HepG2 (cell line): ENCODE measurements around the gene RNF40. TPM values are rescaled to one million over a fixed set of nuclear protein-coding genes. Genes with fewer than 3 reads are reported as not detected.
A peak's percentile ranks its signal among the peaks of the same experiment; 100 is the strongest.

Experiments used
- ATAC-seq: fragments of 200-7000 bp; cut with Tn5 transposase; 3 replicates; pipeline ENCODE4 v1.9.1; 2020; ENCODE audit warnings: mild to moderate bottlenecking, moderate library complexity
- BruUV-seq: library from RNA; stranded (reverse); fragments of 400-500 nt; replicated peaks from 2 replicates; lab custom pipeline; 2021; lab: Mats Ljungman, UMichigan
- CTCF ChIA-PET: fragments of 300-600 bp; formaldehyde crosslinking; extraction: SDS; loops from one replicate; lab custom pipeline; 2021; ENCODE audit warnings: low total read pairs, inconsistent platforms, low intra/inter-chr PET ratio; lab: Yijun Ruan, JAX
- POLR2A ChIA-PET: fragments of 350-600 bp; sonication (Branson Sonifier 250); formaldehyde crosslinking; loops from one replicate; lab custom pipeline; 2020; ENCODE audit warnings: antibody characterized with exemption, inconsistent platforms; lab: Yijun Ruan, JAX
- DNase-seq: peaks from one replicate; pipeline ENCODE4 v3.0.0-alpha.2; 2015; ENCODE audit warnings: low spot score
- FAIRE-seq: peaks from 3 replicates; lab custom pipeline; 2011; peaks lifted over from hg19 to GRCh38; lab: Jason Lieb, UNC
- H2AFZ ChIP-seq: one replicate; pipeline ENCODE4 v1.6.1; 2011; ENCODE audit warnings: low read length, inconsistent platforms
- H3K27ac ChIP-seq: fragments of 300-600 bp; 3 replicates; pipeline ENCODE4 v1.8.0; 2011; ENCODE audit warnings: mixed run types, mild to moderate bottlenecking, mixed read lengths, low read length, inconsistent platforms; ENCODE audit not compliant: insufficient read depth; ENCODE audit errors: extremely low read length
- H3K27me3 ChIP-seq, 2 experiments: fragments of 200-600 bp in 1 of 2; 2 replicates in 1 of 2; 3 replicates in 1 of 2; pipeline versions ENCODE4 v1.6.0 to v1.8.0; 2011; ENCODE audit warnings: low read length in 2 of 2, mild to moderate bottlenecking in 2 of 2, moderate library complexity in 2 of 2, inconsistent platforms in 1 of 2; ENCODE audit not compliant: insufficient read depth in 2 of 2, control insufficient read depth in 1 of 2
- H3K36me3 ChIP-seq, 2 experiments: fragments of 200-600 bp in 1 of 2; replicated peaks in 1 of 2; 2 replicates in 1 of 2; 3 replicates in 1 of 2; pipeline versions ENCODE4 v1.5.1 to v1.8.0; 2011; ENCODE audit warnings: low read length in 2 of 2, inconsistent platforms in 1 of 2; ENCODE audit not compliant: insufficient read depth in 2 of 2, control insufficient read depth in 1 of 2
- H3K4me1 ChIP-seq: 2 replicates; pipeline ENCODE4 v1.5.1; 2012; ENCODE audit warnings: low read length, inconsistent platforms; ENCODE audit not compliant: insufficient read depth
- H3K4me2 ChIP-seq: 2 replicates; pipeline ENCODE4 v1.6.0; 2011; ENCODE audit warnings: low read depth, low read length, inconsistent platforms
- H3K4me3 ChIP-seq, 3 experiments: fragments of 200-600 bp in 1 of 3; sonication (generic), shearing (Covaris generic) in 1 of 3; replicated peaks in 1 of 3; 2 replicates each; pipeline ENCODE4 v1.5.1; 2011 to 2016; ENCODE audit warnings: low read length in 3 of 3, inconsistent platforms in 2 of 3, low read depth in 2 of 3, mild to moderate bottlenecking in 2 of 3, control low read depth in 1 of 3, mixed read lengths in 1 of 3; ENCODE audit not compliant: insufficient read depth in 1 of 3
- H3K79me2 ChIP-seq: one replicate; pipeline ENCODE4 v1.6.1; 2011; ENCODE audit warnings: low read length, inconsistent platforms; ENCODE audit not compliant: insufficient read depth
- H3K9ac ChIP-seq: 2 replicates; pipeline ENCODE4 v1.6.0; 2011; ENCODE audit warnings: mild to moderate bottlenecking, low read depth, low read length, inconsistent platforms; ENCODE audit not compliant: insufficient read depth
- H3K9me3 ChIP-seq: 2 replicates; pipeline ENCODE4 v1.5.1; 2012; ENCODE audit warnings: mild to moderate bottlenecking, low read length
- H4K20me1 ChIP-seq: 2 replicates; pipeline ENCODE4 v1.6.0; 2011; ENCODE audit warnings: inconsistent platforms, mild to moderate bottlenecking, low read length, moderate library complexity; ENCODE audit not compliant: insufficient read depth
- ARNT2 ChIP-seq: sonication (generic); formaldehyde crosslinking; IDR thresholded peaks from 2 replicates; pipeline ENCODE4 v1.8.0; 2022; ENCODE audit warnings: mild to moderate bottlenecking, low read depth, missing genetic modification reagents, moderate library complexity
- MAF1 ChIP-seq: sonication (generic); formaldehyde crosslinking; IDR thresholded peaks from 2 replicates; pipeline ENCODE4 v1.5.0; 2020; ENCODE audit warnings: missing genetic modification reagents, borderline replicate concordance
- POLR2A ChIP-seq, 2 experiments: IDR thresholded peaks; 2 replicates each; pipeline ENCODE4 v1.6.1; 2011; ENCODE audit warnings: low read depth in 2 of 2, low read length in 2 of 2, mild to moderate bottlenecking in 1 of 2, moderate library complexity in 1 of 2; ENCODE audit not compliant: insufficient read depth in 1 of 2
- RFXANK ChIP-seq: IDR thresholded peaks from 2 replicates; pipeline ENCODE4 v1.6.1; 2016
- SIN3B ChIP-seq: fragments of 150-350 bp; IDR thresholded peaks from 2 replicates; pipeline ENCODE4 v1.6.1; 2014; ENCODE audit warnings: low read length
- SMAD3 ChIP-seq: sonication (generic); formaldehyde crosslinking; IDR thresholded peaks from 2 replicates; pipeline ENCODE4 v1.4.0; 2020; ENCODE audit warnings: missing genetic modification reagents
- SSRP1 ChIP-seq: IDR thresholded peaks from 2 replicates; pipeline ENCODE4 v1.6.1; 2016; ENCODE audit warnings: control low read depth
- TBP ChIP-seq: sonication (generic); formaldehyde crosslinking; IDR thresholded peaks from 2 replicates; pipeline ENCODE4 v1.5.0; 2020; ENCODE audit warnings: missing genetic modification reagents
- U2AF1 ChIP-seq: fragments of 200-400 bp; formaldehyde crosslinking; optimal IDR thresholded peaks from 2 replicates; pipeline ENCODE3; 2017; ENCODE audit warnings: mild to moderate bottlenecking, low read depth, low read length
- UBTF ChIP-seq: sonication (generic); formaldehyde crosslinking; IDR thresholded peaks from 2 replicates; pipeline ENCODE4 v1.4.0; 2020; ENCODE audit warnings: mild to moderate bottlenecking, missing genetic modification reagents
- ZBTB8A ChIP-seq: sonication (generic); formaldehyde crosslinking; IDR thresholded peaks from 2 replicates; pipeline ENCODE4 v1.4.0; 2020; ENCODE audit warnings: mild to moderate bottlenecking, low read depth, missing genetic modification reagents, borderline replicate concordance
- ZKSCAN8 ChIP-seq: IDR thresholded peaks from 2 replicates; pipeline ENCODE4 v1.6.1; 2016; ENCODE audit warnings: borderline replicate concordance, missing genetic modification reagents, missing compliant biosample characterization
- ZNF430 ChIP-seq: sonication (generic); formaldehyde crosslinking; IDR thresholded peaks from 2 replicates; pipeline ENCODE4 v1.9.0; 2021; ENCODE audit warnings: mild to moderate bottlenecking, missing genetic modification reagents
- ZNF558 ChIP-seq: sonication (generic); formaldehyde crosslinking; IDR thresholded peaks from 2 replicates; pipeline ENCODE4 v1.9.0; 2022; ENCODE audit warnings: mild to moderate bottlenecking, missing genetic modification reagents, borderline replicate concordance
- ZNF629 ChIP-seq: sonication (generic); formaldehyde crosslinking; conservative IDR thresholded peaks from 2 replicates; pipeline ENCODE4 v1.5.0; 2020; ENCODE audit warnings: missing genetic modification reagents
- ZNF646 ChIP-seq: sonication (generic); formaldehyde crosslinking; IDR thresholded peaks from 2 replicates; pipeline ENCODE4 v1.9.0; 2021; ENCODE audit warnings: mild to moderate bottlenecking, missing genetic modification reagents
- WGBS: methylation state at CpG from one replicate; pipeline ENCODE4 v1.1.6; 2017; ENCODE audit warnings: low lambda C conversion rate; 5-methylcytosine and 5-hydroxymethylcytosine counted together
- in situ Hi-C: cut with HindIII; loops from 2 replicates; pipeline ENCODE4 v1.10.0; 2017; ENCODE audit warnings: low pct_unique_long_range_greater_than_20kb; ENCODE audit not compliant: extremely low pct_ligation_motif_present
- intact Hi-C: fragments of 100-400 bp; cut with micrococcal nuclease; formaldehyde crosslinking; loops from one replicate; pipeline ENCODE4 v1.10.0; 2022; ENCODE audit not compliant: unreplicated experiment
- polyA plus RNA-seq, 8 experiments: library from polyadenylated mRNA; depleted of rRNA in 3 of 8; stranded (reverse) in 7 of 8; unstranded in 1 of 8; fragments of >200 nt; fragmentation: Illumina TruSeq in 4 of 8; extraction: Trizol in 4 of 8; gene quantifications; 2 replicates each; pipeline versions ENCODE4 v1.2.1 to v1.2.3, GENCODE V29; 2011 to 2016; ENCODE audit warnings: low read depth in 4 of 8, missing spikeins in 1 of 8, mixed read lengths in 1 of 8; ENCODE audit not compliant: insufficient read depth in 1 of 8
- total RNA-seq, 5 experiments: library from RNA; depleted of rRNA; stranded (reverse); fragments of >200 nt; fragmentation: Illumina TruSeq; extraction: Trizol; gene quantifications; 2 replicates each; pipeline ENCODE4 v1.2.3, GENCODE V29; 2016; ENCODE audit warnings: low read depth in 1 of 5

Gene RNF40
- total and polyA plus RNA-seq, 2 of the 13 experiments (the other 11 are each of a cell fraction or from before 2014, with no cell fraction given): 84.0 to 85.6 TPM

- peaks cover 19 to 38% of the 10 kb centered on the region in 2 experiments for H3K36me3 ChIP-seq
- CTCF ChIA-PET: no interaction called here
- peaks cover 19% of the 10 kb centered on the region for H3K79me2 ChIP-seq
- POLR2A ChIA-PET: interaction anchor here (1.2 to 1.8 kb wide), 2 partner anchors 13 to 14 kb away, joined by 5 to 8 read pairs; partner anchors contain the start of gene PHKG2
- intact Hi-C loops: no loop called here
- in situ Hi-C loops: no loop called here
- H3K4me2 ChIP-seq: peak overlapping the region; percentile 97
- no peaks in the 10 kb centered on the region for H4K20me1 ChIP-seq
- H3K9me3 ChIP-seq: no peaks in the 10 kb centered on the region
- H3K4me3 ChIP-seq: peak overlapping the region; percentile 74 to 91 (median 80)
- H3K9ac ChIP-seq: peak overlapping the region; percentile 69
- FAIRE-seq (no peak), DNase-seq (no peak), ATAC-seq (no peak)
- H3K27ac ChIP-seq: no peak overlapping the region
- H3K27me3 ChIP-seq: no peaks in the 10 kb centered on the region; a peak in 1 of 5 replicates
- WGBS: 36% methylated on average over 26 of the region's 26 CpGs
- BruUV-seq: TSS peak; percentile 56
- H2AFZ ChIP-seq: no peak overlapping the region
- peaks cover 29% of the 10 kb centered on the region for H3K4me1 ChIP-seq
- TF ChIP-seq ARNT2 (no peak), ZKSCAN8 (CRISPR knock-in tag) (no peak), ZNF629 (CRISPR knock-in tag) (peak; percentile 82), UBTF (CRISPR knock-in tag) (no peak), ZNF430 (peak; percentile 15; the same call in 1 of the 2 replicates), POLR2A (IDR thresholded peaks at IDR 0.05; ENCODE audit: insufficient read depth in 1 of 2, low read depth in 2 of 2, low read length in 2 of 2) (peak in 1 of 2 experiments; percentile 39; a peak in 1 of 4 replicates), SSRP1 (CRISPR knock-in tag) (0 out of 2 replicates have a peak, but pooled peaks have one; percentile 12), SMAD3 (CRISPR knock-in tag) (no peak), ZNF646 (CRISPR knock-in tag) (no peak), TBP (no peak), MAF1 (no peak), RFXANK (CRISPR knock-in tag) (no peak), ZNF558 (CRISPR knock-in tag) (no peak), SIN3B (no peak), U2AF1 (peak; percentile 4), ZBTB8A (CRISPR knock-in tag) (no peak)
These were observed 1.3 kb upstream of the RNF40 start for GRCh38 chr16:30760577-30761426.
